Spleen (tissue), 11 donors: Measurements from ENCODE around the gene SERPINC1. TPM values are rescaled to one million over a fixed set of nuclear protein-coding genes. Genes with fewer than 3 reads are reported as not detected.
A peak's percentile ranks its signal among the peaks of the same experiment; 100 is the strongest.
"Not testable (repeated sequence)": the region's sequence is repeated elsewhere in the genome, so short reads cannot be mapped to it uniquely, and the experiment has no call there.

Source experiments
- DNase-seq: peaks from one replicate; pipeline ENCODE4 v3.0.0-alpha.2; 2020
- H3K27ac ChIP-seq, 8 donors: fragments of 200-600 bp; sonication (generic) in 7 of 8; 1 replicate in 4 of 8; 2 replicates in 4 of 8; pipeline versions ENCODE4 v1.5.0 to v1.8.0; 2016 to 2021; ENCODE audit warnings: inconsistent platforms in 4 of 8, mild to moderate bottlenecking in 4 of 8, moderate library complexity in 1 of 8
- H3K27me3 ChIP-seq, 7 donors: fragments of 200-600 bp; sonication (generic) in 6 of 7; replicated peaks in 1 of 7; 1 replicate in 4 of 7; 2 replicates in 3 of 7; pipeline versions ENCODE4 v1.5.0 to v1.8.0; 2016 to 2021; ENCODE audit warnings: inconsistent platforms in 3 of 7, mild to moderate bottlenecking in 1 of 7
- H3K36me3 ChIP-seq, 6 donors: fragments of 200-600 bp; sonication (generic) in 5 of 6; 1 replicate in 4 of 6; 2 replicates in 2 of 6; pipeline versions ENCODE4 v1.5.0 to v1.8.0; 2016 to 2021; ENCODE audit warnings: inconsistent platforms in 2 of 6
- H3K4me1 ChIP-seq, 6 donors: fragments of 200-600 bp; sonication (generic) in 5 of 6; 1 replicate in 3 of 6; 2 replicates in 3 of 6; pipeline versions ENCODE4 v1.5.0 to v1.8.0; 2016 to 2021; ENCODE audit warnings: inconsistent platforms in 3 of 6
- H3K4me3 ChIP-seq, 8 donors: fragments of 200-600 bp; sonication (generic) in 7 of 8; 1 replicate in 4 of 8; 2 replicates in 4 of 8; pipeline versions ENCODE4 v1.5.0 to v1.8.0; 2016 to 2021; ENCODE audit warnings: inconsistent platforms in 4 of 8, mild to moderate bottlenecking in 4 of 8, moderate library complexity in 2 of 8
- H3K9me3 ChIP-seq, 8 donors: fragments of 200-600 bp; sonication (generic) in 7 of 8; 1 replicate in 4 of 8; 2 replicates in 4 of 8; pipeline versions ENCODE4 v1.5.0 to v1.8.0; 2016 to 2021; ENCODE audit warnings: inconsistent platforms in 4 of 8
- POLR2A ChIP-seq, 3 donors: fragments of 450-650 bp; IDR thresholded peaks; one replicate each; pipeline ENCODE4 v1.5.1; 2017; ENCODE audit warnings: antibody characterized with exemption in 3 of 3, mild to moderate bottlenecking in 1 of 3
- POLR2AphosphoS5 ChIP-seq, 3 donors: sonication (generic); formaldehyde crosslinking; IDR thresholded peaks; one replicate each; pipeline ENCODE4 v1.5.1; 2017; ENCODE audit warnings: antibody characterized with exemption in 3 of 3
- WGBS, 5 donors: extraction: QIAGEN DNeasy Blood & Tissue Kit in 3 of 5; methylation state at CpG; one replicate each; pipeline versions ENCODE4 v1.1.5 to v1.1.7; 2013 to 2018; 5-methylcytosine and 5-hydroxymethylcytosine counted together
- intact Hi-C: fragments of 100-400 bp; cut with DNase I; formaldehyde crosslinking; loops from one replicate; pipeline ENCODE4 v1.15.0; 2023; ENCODE audit warnings: low total_unique reads
- polyA plus RNA-seq, 3 donors: library from polyadenylated mRNA; stranded (reverse); fragments of 200-250 nt; gene quantifications; one replicate each; pipeline ENCODE4 v1.2.1, GENCODE V29; 2013
- total RNA-seq, 7 donors: library from RNA; depleted of rRNA in 3 of 7; stranded (reverse); fragments of >200 nt in 3 of 7; fragmentation: NEBNext Ultra II Directional in 4 of 7; extraction: Animal tissue kit (Norgen Biotek cat#: 25700) in 4 of 7; gene quantifications; one replicate each; pipeline versions ENCODE4 v1.1.0 to v1.2.1, GENCODE V29; 2016 to 2021
- TF ChIP-seq, protein P1 (sequence below), 11 experiments: fragments of 200-600 bp in 7 of 11; fragments of 450-650 bp in 4 of 11; sonication (generic) in 4 of 11; IDR thresholded peaks in 8 of 11; conservative IDR thresholded peaks in 3 of 11; 1 replicate in 7 of 11; 2 replicates in 4 of 11; pipeline versions ENCODE4 v1.4.0 to v1.8.0; 2016 to 2021; ENCODE audit warnings: antibody characterized with exemption in 11 of 11, inconsistent platforms in 4 of 11, mild to moderate bottlenecking in 1 of 11
- donor health status: healthy with polysubstance abuse.
- donor health status: DM: no; HTN: no; CAD: no; lungs with moderate emphysema.
- donor health status: DM: no; HTN: no; CAD: no.
- donor health status: Bipolar disorder and iron deficiency.
- donor health status: healthy.
- donor health status: DM: no; HTN: no; CAD: no.
- donor health status: DM: yes; HTN: yes; CAD: no.

Gene SERPINC1
- total and polyA plus RNA-seq, 10 donors = 0.10 to 0.49 (median 0.17) TPM; not detected in 6

DNA sequence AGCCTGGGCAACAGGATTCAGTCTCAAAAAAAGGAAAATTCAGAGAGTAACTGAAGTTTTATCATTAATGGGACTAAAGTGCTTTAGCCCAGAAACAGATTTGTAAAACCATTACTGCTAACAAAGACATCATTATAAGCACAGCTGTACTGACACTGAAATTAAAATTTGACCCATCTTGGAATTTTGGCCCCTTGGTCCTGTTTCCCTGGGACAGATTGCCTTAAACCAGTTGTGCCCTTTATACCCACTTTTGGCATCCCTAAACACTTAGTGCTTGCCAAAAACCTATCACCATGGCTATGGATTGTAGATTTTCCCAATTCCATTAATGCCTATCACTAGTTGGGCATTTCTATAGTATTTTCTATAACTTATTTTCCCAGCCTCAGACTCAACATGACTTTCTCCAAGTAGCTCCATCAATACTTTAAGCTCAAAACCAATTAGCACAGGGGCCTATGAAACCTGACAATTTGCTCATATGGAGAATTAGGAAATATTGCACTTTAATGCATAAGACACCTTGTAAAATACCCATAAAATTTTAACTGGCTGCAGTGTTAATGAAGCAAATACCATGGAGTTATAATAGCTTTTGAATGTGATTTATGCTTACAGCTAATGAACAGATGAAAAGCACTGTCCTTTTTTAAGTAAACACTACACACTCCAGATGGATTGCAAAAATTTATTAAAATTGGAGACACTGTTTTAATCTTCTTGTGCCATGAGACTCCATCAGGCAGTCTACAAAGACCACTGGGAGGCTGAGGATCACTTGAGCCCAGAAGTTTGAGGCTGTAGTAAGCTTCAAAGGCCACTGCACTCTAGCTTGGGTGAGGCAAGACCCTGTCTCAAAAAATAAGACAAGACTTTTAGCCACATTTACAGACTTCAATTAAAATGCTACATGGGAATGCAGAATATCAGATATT is 53.6 kb downstream of the SERPINC1 start:
- TF ChIP-seq, protein P1, sequence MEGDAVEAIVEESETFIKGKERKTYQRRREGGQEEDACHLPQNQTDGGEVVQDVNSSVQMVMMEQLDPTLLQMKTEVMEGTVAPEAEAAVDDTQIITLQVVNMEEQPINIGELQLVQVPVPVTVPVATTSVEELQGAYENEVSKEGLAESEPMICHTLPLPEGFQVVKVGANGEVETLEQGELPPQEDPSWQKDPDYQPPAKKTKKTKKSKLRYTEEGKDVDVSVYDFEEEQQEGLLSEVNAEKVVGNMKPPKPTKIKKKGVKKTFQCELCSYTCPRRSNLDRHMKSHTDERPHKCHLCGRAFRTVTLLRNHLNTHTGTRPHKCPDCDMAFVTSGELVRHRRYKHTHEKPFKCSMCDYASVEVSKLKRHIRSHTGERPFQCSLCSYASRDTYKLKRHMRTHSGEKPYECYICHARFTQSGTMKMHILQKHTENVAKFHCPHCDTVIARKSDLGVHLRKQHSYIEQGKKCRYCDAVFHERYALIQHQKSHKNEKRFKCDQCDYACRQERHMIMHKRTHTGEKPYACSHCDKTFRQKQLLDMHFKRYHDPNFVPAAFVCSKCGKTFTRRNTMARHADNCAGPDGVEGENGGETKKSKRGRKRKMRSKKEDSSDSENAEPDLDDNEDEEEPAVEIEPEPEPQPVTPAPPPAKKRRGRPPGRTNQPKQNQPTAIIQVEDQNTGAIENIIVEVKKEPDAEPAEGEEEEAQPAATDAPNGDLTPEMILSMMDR (IDR thresholded peaks at IDR 0.05 in 8 of 11, conservative IDR thresholded peaks at IDR 0.05 in 3 of 11) = no peak
- Histone ChIP-seq H3K27ac (peak overlapping the region in 1 of 8 donors; percentile 99), H3K4me3 (no peak overlapping the region), H3K4me1 (peaks cover 28 to 50% (median 36%) of the 10 kb centered on the region in 6 donors), H3K27me3 (no peaks in the 10 kb centered on the region), H3K9me3 (no peaks in the 10 kb centered on the region), H3K36me3 (peaks cover 0 to 83% (median 52%) of the 10 kb centered on the region in 6 donors)
- DNase-seq = no peak
- intact Hi-C loops = loop anchor here (10.0 kb wide), 1 partner anchor 71 kb away; no protein-coding TSS in a partner anchor

DNA sequence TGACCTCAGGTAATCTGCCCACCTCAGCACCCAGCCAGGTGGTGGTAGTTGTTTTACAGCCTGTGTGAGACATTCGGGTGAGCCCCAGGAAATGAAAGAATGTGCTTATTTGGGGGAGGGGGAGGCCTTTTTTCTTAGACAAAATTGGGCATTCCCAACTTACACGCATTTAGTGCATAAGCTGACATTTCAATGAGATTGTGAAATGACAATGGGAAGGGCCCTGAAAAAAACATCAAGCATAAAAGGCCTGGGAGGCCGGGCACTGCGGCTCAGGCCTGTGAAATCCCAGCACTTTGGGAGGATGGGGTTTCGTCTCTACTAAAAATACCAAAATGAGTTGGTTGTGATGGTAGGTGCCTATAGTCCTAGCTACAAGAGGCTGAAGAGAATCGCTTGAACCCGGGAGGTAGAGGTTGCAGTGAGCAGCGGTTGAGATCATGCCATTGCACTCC is 54.3 kb downstream of the SERPINC1 start:
- H3K9me3 ChIP-seq = no peaks in the 10 kb centered on the region
- WGBS, 5 donors = 60 to 75% (median 68%) methylated on average over 8 of the region's 8 CpGs
- H3K4me1 ChIP-seq = peaks cover 28 to 50% (median 36%) of the 10 kb centered on the region in 6 donors
- peaks cover 0 to 90% (median 59%) of the 10 kb centered on the region in 6 donors for H3K36me3 ChIP-seq
- H3K27me3 ChIP-seq = no peaks in the 10 kb centered on the region
- TF ChIP-seq POLR2A (IDR thresholded peaks at IDR 0.05) = no peak
- TF ChIP-seq POLR2AphosphoS5 (IDR thresholded peaks at IDR 0.05) = no peak
- TF ChIP-seq, protein P1 (IDR thresholded peaks at IDR 0.05 in 8 of 11, conservative IDR thresholded peaks at IDR 0.05 in 3 of 11) = no peak
- DNase-seq = no peak
- intact Hi-C loops = loop anchor here (10.0 kb wide), 1 partner anchor 72 kb away; no protein-coding TSS in a partner anchor
- H3K4me3 ChIP-seq = no peak overlapping the region
- peak overlapping the region in 1 of 8 donors; percentile 16 for H3K27ac ChIP-seq

DNA sequence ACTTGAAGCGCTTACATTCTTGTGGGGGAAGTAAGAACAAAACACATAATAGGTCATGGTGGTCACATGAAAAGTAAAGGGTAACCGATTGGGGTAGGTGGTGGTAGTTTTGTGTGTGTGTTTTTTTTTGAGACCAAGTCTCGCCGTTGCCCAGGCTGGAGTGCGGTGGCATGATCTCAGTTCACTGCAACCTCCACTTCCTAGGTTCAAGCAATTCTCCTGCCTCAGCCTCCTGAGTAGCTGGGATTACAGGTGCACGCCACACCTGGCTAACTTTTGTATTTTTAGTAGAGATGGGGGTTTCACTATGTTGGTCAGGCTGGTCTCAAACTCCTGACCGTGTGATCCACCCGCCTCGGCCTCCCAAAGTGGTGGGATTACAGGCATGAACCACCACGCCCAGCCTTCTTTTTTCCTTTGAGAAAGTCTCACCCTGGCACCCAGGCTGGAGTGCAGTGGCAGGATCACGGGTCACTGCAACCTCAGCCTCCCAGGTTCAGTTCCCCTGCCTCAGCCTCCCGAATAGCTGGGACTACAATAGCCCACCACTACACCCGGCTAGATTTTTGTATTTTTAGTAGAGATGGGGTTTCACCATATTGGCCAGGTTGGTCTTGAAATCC is 54.9 kb downstream of the SERPINC1 start:
- not testable (repeated sequence) for H3K27me3 ChIP-seq, DNase-seq, H3K4me3 ChIP-seq, H3K9me3 ChIP-seq
- intact Hi-C loops = loop anchor here (10.0 kb wide), 1 partner anchor 73 kb away; no protein-coding TSS in a partner anchor
- Histone ChIP-seq H3K4me1 (peaks cover 28 to 46% (median 35%) of the 10 kb centered on the region in 6 donors), H3K36me3 (peaks cover 0 to 96% (median 63%) of the 10 kb centered on the region in 6 donors), H3K27ac (peak overlapping the region in 1 of 8 donors; percentile 16)
- peak in 2 of 3 donors; percentile 17 to 48 for TF ChIP-seq POLR2AphosphoS5 (IDR thresholded peaks at IDR 0.05)
- 75 to 80% (median 75%) methylated on average over 13 of the region's 13 CpGs for WGBS, 5 donors

DNA sequence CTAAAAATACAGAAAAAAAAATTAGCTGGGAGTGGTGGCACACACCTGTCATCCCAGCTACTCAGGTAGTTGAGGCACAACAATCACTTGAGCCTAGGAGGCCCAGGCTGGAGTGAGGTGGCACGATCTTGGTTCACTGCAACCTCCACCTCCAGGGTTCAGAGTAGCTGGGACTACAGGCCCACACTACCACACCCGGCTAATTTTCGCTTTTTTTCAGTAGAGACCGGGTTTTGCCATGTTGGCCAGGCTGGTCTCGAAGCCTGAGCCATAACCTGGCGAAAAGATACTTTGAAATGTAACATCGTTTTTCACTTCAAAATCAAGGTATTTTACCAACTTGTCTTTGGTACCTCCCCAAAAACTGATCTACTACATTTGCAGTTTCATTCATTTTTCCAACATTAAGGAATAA is 55.4 kb downstream of the SERPINC1 start:
- Histone ChIP-seq H3K4me3 (no peak overlapping the region), H3K36me3 (peaks cover 0 to 100% (median 67%) of the 10 kb centered on the region in 6 donors), H3K4me1 (peaks cover 25 to 41% (median 31%) of the 10 kb centered on the region in 6 donors), H3K9me3 (no peaks in the 10 kb centered on the region), H3K27me3 (no peaks in the 10 kb centered on the region), H3K27ac (no peak overlapping the region)
- intact Hi-C loops = loop anchor here (10.0 kb wide), 1 partner anchor 73 kb away; no protein-coding TSS in a partner anchor
- TF ChIP-seq POLR2A (IDR thresholded peaks at IDR 0.05) (no peak), POLR2AphosphoS5 (IDR thresholded peaks at IDR 0.05) (no peak)
- TF ChIP-seq, protein P1 (IDR thresholded peaks at IDR 0.05 in 8 of 11, conservative IDR thresholded peaks at IDR 0.05 in 3 of 11) = no peak
- 89 to 92% (median 90%) methylated on average over 7 of the region's 7 CpGs for WGBS, 5 donors
- DNase-seq = no peak
